ENCODE results near the gene SSBP3.
"Not testable (repeated sequence)": the region's sequence is repeated elsewhere in the genome, so short reads cannot be mapped to it uniquely, and the experiment has no call there.

SSBP3 gene

DNA sequence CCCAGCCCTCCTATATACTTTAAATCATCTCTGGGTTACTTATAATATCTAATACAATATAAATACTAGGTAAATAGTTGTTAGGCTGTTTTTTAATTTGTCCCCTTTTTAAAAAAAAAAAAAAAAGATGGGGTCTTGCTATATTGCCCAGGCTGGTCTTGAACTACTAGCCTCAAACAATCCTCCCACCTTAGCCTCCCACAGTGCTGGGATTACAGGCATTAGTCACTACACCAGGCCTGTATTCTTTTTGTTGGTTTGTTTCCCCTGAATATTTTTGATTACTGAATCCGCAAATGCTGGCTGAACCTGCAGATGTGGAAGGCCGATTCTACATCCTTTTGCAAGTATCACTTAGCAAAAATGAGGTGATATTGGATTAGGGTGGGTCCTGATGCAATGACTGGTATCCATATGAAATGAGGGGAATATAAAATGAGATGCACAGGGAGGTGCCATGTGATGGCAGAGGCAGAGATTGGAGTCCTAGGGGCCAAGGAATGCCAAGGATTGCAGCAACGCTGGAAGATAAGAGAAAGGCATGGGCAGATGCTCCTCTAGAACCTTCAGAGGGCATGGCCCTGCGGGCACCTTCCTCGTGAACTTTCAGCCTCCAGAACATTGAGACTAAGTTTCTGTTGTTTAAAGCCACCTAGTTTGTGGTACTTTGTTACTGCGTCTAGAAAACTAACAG, 58.8 kb downstream of the SSBP3 start:
- Histone ChIP-seq H3K27me3 (ENCODE audit: insufficient read depth, poor library complexity, severe bottlenecking) (no peaks in the 10 kb centered on the region), H3K4me3 (replicated peaks; ENCODE audit: insufficient read depth, low read length) (no peak overlapping the region), H3K27ac (replicated peaks) (no peak overlapping the region)
- DNase-seq (ENCODE audit: low read depth in 1 of 2, low spot score in 1 of 2), result no peak
- TF ChIP-seq GABPA (IDR thresholded peaks at IDR 0.05; ENCODE audit: low read depth) (no peak), CTCF (IDR thresholded peaks at IDR 0.05; ENCODE audit: insufficient read depth, low read length) (no peak), SPI1 (IDR thresholded peaks at IDR 0.05; ENCODE audit: borderline replicate concordance, low read depth) (no peak), POLR2AphosphoS5 (IDR thresholded peaks at IDR 0.05; ENCODE audit: low read depth) (no peak), REST (IDR thresholded peaks at IDR 0.05; ENCODE audit: insufficient replicate concordance, low read depth) (no peak)

DNA sequence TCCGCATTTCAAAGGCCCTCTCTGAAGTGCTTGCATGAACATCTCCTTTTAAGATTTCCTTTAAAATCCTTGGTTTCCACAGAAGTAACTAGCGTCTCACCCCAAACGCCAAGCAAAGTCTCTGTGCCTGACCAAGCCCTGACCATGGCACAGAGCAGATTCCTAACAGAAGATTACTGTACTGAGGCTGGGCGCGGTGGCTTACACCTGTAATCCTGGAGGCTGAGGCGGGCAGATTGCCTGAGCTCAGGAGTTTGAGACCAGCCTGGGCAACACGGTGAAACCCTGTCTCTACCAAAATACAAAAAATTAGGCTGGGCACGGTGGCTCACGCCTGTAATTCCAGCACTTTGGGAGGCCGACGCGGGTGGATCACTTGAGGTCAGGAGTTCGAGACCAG, 60.6 kb downstream of the SSBP3 start:
- H3K27ac ChIP-seq (replicated peaks); H3K4me3 ChIP-seq (replicated peaks; ENCODE audit: insufficient read depth, low read length); H3K27me3 ChIP-seq (ENCODE audit: insufficient read depth, poor library complexity, severe bottlenecking); DNase-seq (ENCODE audit: low read depth in 1 of 2, low spot score in 1 of 2): not testable (repeated sequence)

DNA sequence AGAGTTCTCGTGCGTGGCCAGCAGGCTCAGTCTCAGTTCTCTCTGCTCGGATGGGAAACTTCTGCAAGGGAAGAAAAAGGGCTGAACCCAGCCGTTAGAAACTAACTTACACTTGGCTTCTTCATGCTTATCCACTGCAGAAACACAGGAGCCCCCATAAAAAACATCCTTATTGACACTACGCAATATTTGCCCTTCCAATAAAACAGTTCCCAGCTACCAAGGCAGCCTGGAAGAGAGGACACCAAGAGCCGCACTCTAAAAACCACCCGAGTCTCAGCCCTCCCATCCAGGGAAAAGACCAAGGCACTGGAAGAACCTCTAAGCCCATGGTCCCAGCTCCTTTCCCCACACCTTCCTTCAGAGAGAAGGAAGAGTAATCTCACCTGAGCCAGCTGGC, 61.1 kb downstream of the SSBP3 start:
- DNase-seq (ENCODE audit: low read depth in 1 of 2, low spot score in 1 of 2), result no peak
- Histone ChIP-seq H3K4me3 (replicated peaks; ENCODE audit: insufficient read depth, low read length) (no peak overlapping the region), H3K27me3 (ENCODE audit: insufficient read depth, poor library complexity, severe bottlenecking) (no peaks in the 10 kb centered on the region), H3K27ac (replicated peaks) (no peak overlapping the region)
- TF ChIP-seq REST (IDR thresholded peaks at IDR 0.05; ENCODE audit: insufficient replicate concordance, low read depth) (no peak), POLR2AphosphoS5 (IDR thresholded peaks at IDR 0.05; ENCODE audit: low read depth) (no peak), SPI1 (IDR thresholded peaks at IDR 0.05; ENCODE audit: borderline replicate concordance, low read depth) (no peak)

DNA sequence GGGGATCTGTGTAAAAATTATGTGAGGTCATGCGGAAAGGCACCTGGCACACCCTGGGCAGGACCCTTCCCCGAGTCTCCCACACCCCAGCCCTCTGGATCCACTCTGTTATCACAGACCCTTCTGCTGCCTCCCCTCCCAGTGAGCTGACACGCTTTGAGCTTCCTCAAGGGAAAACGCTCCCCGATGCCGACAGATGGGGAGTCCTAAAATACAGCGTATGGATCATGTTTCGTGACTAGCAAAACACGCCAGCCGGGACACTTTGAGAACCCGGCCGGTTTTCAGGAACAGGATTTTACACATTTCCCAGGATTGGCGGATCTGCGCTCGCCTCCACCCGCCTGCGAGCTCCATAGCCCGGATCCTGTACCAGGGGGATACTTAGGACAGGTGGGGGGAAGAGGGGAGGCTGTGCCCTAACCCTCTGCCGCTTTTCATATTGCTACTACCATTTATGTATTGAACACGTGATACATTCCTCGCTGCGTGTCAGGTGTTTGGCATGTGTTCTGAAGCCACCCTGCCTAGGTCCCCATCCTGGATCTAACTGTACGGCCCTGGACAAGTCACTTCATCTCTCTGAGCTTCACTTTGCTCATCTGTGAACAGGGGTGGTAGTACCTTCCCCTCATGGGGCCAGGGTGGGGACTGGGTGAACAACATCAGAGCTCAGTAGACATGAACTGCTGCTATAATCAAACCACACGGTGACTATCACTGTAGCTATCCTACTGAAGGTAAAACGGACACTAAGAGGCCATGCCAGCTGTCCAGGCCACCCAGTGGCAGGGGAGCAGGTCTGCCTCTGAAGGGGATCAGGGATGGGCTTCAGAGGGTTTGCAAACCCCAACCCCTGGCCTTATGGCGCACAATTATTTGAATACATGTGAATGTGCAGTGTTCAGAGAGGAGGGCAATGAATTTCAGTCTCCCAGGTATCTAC, 63.2 kb downstream of the SSBP3 start:
- no peak for TF ChIP-seq REST (IDR thresholded peaks at IDR 0.05; ENCODE audit: insufficient replicate concordance, low read depth)
- no peak for TF ChIP-seq SPI1 (IDR thresholded peaks at IDR 0.05; ENCODE audit: borderline replicate concordance, low read depth)
- Histone ChIP-seq H3K27me3 (ENCODE audit: insufficient read depth, poor library complexity, severe bottlenecking) (no peaks in the 10 kb centered on the region), H3K27ac (replicated peaks) (no peak overlapping the region), H3K4me3 (replicated peaks; ENCODE audit: insufficient read depth, low read length) (no peak overlapping the region)
- DNase-seq (ENCODE audit: low read depth in 1 of 2, low spot score in 1 of 2), result no peak

All from HL-60 (cell line).